Occipital lobe (tissue), 2 donors: ENCODE measurements around the gene ZNF865. TPM values are rescaled to one million over a fixed set of nuclear protein-coding genes. Genes with fewer than 3 reads are reported as not detected.
A peak's percentile ranks its signal among the peaks of the same experiment; 100 is the strongest.

ENCODE experiments used
- DNase-seq: peaks from one replicate; lab custom pipeline; 2025; lab: John Stamatoyannopoulos, UW
- total RNA-seq: library from RNA; depleted of rRNA; stranded (reverse); fragments of >200 nt; gene quantifications from one replicate; pipeline ENCODE4 v1.2.3, GENCODE V29; 2014

Gene ZNF865
- total RNA-seq, 1 donor from 2014 or later: 1.2 TPM

DNA sequence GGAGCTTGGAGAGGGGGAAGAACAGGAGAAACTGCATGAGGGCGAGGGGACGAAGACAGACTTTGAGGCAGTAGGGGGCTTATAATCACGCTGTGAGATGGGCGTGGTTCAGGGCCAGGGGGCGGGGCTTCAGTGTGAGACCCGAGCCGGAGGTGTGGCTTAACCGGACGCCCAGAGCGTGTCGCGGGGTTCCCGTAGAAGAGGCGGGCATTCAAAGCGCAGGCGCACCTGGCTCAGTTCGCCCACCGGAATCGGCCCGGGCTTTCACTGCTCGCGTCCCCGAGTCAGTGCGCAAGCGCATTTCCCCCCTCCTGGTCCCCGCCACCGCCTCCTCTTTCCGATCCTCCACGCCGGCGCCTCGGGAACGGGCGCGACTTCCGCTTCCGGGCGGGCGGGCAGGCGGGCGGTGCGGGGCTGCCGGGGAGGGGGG, 225 bp upstream of the ZNF865 start:
- DNase-seq: peak; percentile 95

DNA sequence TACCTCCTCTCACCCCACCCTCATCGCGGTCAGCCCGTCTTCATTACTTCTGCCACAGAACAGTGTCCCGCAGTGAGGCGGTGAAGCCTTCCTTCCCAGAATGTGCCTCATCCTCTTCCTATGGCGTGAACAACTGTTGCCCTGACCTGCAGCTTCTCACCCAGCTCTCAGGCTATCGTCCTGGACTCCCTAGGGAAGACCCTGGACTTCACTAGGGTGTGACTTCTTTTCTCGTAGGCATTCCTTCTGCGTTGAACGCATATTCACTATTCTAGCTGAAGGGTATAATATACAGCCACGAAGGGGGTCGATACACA, 982 bp downstream of the ZNF865 start:
- DNase-seq: no peak

DNA sequence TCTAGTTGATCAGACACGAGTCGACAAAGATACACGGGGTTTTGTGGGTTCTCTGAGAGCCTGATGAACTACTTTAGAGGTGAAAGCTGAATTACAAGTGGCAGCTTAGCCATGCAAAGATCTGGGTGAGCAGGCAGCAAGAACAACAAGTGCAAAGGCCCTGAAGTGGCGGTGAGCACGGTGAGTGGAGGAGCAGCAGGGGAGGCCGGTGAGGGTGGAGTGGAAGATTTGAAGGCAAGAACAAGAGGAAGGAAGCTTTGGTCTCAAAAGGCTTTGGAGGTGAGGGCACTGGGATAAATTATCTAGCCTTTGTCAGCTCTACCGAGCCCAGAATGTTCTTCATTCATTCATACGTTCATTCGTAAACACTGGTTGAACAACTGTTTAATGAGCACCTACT, 1.4 kb downstream of the ZNF865 start:
- DNase-seq: no peak

DNA sequence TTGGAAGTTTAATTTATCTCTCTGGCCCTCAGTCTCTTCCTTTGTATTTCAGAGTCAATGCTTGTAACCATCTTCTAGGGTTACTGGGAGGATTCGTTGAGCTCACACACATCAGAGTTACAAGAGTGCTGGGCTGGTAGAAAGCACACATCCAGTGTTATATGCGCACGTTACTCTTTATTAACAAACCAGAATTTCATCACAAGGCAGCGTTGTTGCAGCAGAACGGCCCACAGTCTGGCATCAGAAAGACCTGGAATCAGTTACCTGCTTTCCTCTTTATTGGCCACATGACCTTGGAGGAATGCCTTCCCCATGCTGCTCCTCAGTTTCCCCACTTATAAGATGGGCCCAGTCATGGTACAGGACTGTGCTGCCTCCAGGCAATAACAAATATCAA, 3.9 kb downstream of the ZNF865 start:
- no peak for DNase-seq

DNA sequence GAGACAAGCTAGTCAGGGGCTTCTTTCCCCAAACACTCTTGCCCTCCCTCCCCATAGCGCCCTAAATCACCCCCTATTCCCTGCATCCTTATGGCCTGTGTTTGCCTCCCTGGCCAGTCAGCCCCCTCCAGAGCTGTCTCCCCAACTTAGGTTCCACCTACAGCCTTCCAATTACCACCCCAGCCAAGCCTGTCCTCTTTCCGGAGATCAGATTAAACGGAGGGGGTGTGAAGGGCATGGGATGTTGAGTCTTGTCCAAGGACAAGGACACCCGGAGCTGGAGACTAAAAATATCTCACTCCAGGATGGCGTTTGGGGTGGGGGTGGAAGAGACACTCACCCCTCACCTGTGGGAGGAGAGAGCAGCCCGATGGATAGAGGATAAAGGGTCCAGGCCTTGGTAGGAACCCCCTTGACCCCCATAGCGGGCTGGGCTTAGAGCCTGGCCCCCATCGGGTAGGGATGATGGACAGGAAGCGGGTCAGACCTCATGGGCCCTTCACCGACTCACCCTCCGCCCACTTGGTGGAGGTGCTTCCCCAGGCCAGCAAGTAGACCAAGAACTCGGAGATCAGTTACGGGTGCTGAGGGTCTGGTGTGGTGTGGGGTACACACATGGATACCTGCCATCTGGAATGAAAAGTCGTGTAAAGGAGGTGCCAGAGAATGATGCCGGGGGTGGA, 6.0 kb downstream of the ZNF865 start:
- DNase-seq: no peak

DNA sequence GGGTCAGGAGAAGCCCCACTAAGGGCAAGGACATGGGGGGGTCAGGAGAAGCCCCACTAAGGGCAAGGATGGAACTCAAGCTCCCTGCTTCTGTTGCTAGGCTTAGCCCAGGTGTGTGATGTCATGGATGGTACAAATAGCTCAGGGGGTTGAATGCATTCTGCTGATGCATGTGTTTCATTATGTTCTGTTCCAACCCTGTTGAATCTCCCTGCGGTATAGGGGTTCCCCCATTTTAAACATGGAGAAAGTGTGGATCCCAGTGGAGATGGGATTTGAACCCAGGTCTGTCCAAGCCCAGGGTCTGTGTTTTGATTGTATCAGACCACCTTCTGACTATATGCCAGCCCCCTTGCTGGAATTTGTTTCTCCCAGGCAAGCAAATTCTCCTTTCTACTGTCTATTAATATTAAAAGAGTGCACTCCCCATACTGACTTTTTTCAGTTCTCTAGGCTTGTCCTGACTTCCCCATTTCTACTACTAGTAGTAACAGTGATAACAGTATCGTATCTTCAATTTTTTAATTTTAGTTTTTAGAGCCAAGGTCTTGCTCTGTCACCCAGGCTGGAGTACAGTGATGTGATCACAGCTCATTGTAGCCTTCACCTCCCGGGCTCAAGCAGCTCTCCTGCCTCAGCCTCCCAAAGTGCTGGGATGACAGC, 6.7 kb downstream of the ZNF865 start:
- no peak for DNase-seq

DNA sequence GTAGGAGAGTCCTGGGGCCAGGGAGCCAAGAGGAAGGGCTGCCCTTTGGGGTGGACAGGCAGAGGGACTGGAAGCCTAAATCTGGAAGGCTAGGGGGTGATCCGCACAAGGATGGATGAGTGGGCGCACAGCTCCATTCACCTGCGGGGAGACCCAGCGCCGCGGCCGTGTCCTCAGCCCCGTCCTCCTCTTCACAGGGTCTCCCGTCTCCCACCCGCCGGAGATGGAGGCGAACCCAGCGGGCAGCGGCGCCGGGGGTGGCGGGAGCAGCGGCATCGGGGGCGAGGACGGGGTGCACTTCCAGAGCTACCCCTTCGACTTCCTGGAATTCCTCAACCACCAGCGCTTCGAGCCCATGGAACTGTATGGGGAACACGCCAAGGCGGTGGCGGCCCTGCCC, 7.9 kb downstream of the ZNF865 start:
- DNase-seq: no peak

DNA sequence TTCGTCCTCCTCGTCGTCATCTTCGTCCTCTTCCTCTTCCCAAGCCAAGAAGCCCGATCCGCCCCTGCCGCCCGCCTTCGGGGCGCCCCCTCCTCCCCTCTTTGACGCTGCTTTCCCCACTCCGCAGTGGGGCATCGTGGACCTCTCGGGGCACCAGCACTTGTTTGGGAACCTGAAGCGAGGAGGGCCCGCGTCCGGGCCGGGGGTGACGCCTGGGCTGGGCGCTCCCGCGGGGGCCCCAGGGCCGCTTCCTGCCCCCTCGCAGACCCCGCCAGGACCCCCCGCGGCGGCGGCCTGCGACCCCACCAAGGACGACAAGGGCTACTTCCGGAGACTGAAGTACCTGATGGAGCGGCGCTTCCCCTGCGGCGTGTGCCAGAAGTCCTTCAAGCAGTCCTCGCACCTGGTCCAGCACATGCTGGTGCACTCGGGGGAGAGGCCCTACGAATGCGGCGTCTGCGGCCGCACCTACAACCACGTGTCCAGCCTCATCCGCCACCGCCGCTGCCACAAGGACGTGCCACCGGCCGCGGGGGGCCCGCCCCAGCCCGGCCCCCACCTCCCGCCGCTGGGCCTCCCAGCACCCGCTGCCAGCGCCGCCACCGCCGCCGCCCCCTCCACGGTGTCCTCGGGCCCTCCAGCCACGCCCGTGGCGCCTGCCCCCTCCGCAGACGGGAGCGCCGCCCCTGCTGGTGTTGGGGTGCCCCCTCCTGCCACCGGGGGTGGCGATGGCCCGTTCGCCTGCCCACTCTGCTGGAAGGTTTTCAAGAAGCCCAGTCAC, 8.7 kb downstream of the ZNF865 start:
- no peak for DNase-seq

DNA sequence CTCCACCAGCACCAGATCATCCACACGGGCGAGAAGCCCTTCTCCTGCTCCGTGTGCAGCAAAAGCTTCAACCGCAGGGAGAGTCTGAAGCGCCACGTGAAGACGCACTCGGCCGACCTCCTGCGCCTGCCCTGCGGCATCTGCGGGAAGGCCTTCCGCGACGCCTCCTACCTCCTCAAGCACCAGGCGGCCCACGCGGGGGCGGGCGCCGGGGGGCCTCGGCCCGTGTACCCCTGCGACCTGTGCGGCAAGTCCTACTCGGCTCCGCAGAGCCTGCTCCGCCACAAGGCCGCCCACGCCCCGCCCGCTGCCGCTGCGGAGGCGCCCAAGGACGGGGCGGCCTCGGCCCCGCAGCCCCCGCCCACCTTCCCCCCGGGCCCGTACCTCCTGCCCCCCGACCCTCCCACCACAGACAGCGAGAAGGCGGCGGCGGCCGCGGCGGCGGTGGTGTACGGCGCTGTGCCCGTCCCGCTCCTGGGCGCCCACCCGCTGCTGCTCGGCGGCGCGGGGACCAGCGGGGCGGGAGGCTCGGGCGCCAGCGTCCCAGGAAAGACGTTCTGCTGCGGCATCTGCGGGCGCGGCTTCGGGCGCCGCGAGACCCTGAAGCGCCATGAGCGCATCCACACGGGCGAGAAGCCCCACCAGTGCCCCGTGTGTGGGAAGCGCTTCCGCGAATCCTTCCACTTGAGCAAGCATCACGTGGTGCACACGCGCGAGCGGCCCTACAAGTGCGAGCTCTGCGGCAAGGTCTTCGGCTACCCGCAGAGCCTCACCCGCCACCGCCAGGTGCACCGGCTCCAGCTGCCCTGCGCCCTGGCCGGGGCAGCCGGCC, 9.5 kb downstream of the ZNF865 start:
- DNase-seq: no peak

DNA sequence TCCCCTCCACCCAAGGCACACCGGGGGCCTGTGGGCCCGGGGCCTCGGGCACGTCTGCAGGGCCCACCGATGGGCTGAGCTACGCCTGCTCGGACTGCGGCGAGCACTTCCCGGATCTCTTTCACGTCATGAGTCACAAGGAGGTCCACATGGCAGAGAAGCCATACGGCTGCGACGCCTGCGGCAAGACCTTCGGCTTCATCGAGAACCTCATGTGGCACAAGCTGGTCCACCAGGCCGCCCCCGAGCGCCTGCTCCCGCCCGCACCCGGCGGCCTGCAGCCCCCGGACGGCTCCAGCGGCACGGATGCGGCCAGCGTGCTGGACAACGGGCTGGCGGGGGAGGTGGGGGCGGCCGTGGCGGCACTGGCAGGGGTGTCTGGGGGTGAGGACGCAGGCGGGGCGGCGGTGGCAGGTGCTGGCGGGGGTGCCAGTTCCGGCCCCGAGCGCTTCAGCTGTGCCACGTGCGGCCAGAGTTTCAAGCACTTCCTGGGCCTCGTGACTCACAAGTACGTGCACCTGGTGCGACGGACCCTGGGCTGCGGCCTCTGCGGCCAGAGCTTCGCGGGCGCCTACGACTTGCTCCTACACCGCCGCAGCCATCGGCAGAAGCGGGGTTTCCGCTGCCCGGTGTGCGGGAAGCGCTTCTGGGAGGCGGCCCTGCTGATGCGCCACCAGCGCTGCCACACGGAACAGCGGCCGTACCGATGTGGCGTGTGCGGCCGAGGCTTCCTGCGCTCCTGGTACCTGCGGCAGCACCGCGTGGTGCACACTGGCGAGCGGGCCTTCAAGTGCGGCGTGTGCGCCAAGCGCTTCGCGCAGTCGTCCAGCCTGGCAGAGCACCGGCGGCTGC, 10.3 kb downstream of the ZNF865 start:
- DNase-seq: no peak

DNA sequence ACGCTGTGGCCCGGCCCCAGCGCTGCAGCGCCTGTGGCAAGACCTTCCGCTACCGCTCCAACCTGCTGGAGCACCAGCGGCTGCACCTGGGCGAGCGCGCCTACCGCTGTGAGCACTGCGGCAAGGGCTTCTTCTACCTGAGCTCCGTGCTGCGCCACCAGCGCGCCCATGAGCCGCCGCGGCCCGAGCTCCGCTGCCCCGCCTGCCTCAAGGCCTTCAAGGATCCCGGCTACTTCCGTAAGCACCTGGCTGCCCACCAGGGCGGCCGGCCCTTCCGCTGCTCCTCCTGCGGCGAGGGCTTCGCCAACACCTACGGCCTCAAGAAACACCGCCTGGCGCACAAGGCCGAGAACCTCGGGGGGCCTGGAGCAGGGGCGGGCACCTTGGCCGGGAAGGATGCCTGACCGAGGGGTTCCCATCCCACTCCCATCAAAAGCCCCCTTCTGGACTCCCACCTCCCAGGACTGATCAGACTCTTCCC, 11.0 kb downstream of the ZNF865 start:
- DNase-seq: no peak

DNA sequence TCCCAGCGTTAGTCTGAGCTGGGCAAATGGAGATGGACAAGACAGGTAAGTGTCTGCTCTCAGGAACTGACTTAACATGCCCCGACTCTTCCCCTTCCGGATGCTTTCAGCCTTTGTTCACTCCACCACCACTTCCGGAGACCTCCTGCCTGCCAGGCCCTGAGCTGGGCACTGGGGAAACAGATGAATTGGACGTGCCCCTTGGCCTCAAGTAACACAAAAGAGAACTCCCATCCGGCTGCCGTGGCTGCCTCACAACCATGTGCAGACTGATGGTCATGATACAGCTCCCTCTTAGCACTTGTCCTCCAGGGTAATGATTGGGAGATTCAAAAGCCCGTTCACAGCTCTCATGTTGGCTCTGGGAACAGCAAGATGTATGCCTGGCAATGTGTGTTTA, 12.0 kb downstream of the ZNF865 start:
- no peak for DNase-seq

DNA sequence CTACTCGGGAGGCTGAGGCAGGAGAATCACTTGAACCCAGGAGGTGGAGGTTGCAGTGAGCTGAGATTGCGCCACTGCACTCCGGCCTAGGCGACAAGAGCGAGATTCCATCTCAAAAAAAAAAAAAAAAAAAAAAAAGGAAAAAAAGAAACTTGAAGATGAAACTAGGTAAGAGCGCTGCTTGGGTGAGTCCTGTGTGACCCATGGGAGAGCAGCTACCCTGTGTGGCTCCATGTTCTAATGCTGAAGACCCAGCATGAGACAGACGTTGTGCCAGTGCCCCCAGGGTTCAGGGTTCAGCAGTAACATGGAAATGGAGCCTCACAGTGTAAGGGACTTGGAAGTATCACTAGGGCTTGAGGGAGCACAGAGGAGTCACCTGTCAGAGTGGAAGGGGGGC, 13.0 kb downstream of the ZNF865 start:
- DNase-seq: no peak

DNA sequence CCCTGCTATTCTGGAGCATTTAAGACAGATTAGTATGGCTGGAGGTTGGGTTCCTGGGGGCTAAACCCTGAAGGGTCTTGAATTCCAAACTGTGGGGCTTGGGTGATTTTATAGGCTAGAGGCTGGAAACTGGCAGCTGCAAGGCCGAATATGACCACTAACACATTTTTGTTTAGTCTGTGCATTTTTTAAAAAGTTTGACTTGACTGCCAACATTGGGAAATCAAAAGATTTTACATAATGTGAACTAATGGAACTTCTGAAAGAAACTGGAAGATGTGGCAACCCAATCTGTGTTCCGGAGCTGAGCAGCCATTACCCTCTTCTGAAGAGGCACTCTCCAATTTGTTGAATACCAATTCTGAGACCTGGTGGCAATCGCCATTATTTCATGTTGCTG, 13.8 kb downstream of the ZNF865 start:
- DNase-seq: no peak

DNA sequence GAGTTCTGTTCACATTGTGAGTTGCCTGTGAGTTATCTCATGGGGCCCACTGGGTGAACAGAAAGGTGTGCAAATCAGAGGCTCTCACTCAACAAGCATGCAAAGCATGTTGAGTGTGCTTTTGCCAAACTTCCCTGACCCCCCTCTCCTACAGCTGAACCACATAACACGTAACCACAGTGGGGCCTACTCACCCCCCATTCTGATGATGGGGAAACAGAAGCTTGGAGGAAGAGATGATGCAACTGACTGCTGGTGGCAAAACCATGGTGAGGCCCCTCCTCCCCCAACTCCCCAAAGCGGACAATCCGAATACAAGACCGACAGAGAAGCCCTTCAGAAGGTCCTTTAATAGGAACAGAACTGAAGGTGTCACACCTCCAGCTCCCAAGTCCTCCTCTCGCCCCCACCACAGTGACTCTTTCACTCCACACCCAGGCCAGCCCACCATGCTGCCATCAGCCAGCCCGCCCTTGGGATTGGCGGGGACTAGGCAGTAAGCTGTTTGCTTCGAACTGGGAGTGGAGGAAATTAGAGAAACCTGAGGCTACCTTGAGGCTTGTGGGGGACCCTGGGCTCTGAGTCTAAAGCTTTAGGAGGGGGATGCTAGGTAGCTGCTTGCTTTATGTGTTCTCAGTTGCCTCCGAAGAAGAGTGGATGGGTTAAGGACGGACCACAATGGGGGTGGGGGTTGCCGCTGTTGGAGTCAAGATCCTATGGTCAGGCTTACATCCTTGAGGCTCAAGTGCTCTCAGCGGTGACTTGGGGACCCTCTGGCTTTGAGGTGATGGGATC, 15.2 kb downstream of the ZNF865 start:
- DNase-seq: no peak

DNA sequence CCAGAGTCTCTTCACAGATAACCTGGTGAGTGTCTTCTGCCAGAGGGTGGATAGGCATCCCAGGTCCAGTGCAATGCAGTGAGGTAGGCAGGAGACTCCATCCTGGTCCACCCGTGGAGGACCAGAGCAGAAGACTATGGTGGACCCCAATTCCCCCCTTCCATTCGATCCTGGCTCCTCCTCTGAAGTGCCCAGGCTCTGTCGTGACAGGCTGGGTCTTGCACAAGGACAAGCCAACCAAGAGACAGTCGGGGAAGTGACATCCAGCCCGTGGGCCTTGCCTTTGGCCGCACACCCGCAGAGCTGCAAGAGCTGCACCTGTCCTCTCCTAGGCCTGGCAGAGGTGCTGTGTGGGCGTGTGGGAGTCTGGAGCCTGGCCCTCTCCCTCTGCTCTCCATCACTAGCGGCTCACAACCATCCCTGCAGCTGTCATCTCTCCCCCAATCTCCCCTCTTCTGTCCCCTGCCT, 15.8 kb downstream of the ZNF865 start:
- DNase-seq: no peak

DNA sequence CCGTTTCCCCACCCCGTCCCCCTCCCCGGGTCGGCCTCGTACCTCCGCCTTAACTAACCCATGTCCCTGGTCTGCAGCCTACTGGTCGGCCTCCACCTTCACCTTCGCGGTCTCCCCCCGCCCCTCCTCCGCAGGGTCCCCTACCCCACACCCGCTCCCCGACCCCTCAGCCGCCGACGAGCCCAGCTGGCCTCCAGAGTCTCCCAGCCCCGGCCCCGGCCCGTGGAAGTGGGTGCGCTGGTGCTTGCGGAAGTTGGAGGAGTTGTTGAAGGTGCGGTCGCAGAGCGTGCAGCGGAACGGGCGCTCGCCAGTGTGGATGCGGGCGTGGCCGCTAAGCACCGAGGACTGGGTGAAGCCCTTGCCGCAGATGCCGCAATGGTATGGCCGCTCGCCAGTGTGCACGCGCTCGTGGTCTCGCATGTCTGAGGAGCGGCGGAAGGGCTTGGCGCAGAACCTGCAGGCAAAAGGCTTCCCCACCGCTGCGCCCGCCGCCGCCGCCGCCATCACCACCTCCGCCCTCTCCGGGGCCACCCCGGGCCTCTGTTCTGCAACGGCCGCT, 16.3 kb downstream of the ZNF865 start:
- no peak for DNase-seq

DNA sequence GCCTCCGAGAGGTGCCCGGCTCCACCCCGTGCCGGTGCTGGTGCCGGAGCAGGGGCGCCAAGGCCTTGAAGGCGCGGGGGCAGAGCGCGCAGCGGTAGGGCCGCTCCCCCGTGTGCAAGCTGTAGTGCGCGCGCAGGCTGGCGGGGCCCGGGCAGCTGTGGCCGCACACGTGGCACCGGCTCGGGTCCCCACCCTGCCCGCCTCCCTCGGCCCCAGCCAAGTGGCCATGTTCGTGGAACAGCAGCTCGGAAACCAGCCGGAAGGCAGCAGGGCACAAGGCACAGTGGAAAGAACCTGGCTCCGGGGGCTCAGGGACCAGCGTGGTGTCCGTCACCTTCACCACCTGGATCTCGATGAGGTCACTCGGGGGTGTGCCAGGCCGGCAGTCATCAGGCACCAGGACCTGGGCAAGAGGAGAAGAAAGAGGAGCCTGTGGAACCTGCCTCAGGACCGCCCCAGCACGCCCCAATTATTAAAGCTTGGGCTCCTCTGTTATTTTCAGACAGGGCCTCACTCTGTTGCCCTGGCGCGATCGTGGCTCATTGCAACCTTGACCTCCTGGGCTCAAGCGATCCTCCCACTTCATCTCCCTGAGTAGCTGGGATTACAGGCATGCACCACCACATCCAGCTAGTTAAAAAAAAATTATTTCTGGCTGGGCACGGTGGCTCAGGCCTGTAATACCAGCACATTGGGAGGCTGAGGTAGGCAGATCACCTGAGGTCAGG, 17.0 kb downstream of the ZNF865 start:
- DNase-seq: no peak

DNA sequence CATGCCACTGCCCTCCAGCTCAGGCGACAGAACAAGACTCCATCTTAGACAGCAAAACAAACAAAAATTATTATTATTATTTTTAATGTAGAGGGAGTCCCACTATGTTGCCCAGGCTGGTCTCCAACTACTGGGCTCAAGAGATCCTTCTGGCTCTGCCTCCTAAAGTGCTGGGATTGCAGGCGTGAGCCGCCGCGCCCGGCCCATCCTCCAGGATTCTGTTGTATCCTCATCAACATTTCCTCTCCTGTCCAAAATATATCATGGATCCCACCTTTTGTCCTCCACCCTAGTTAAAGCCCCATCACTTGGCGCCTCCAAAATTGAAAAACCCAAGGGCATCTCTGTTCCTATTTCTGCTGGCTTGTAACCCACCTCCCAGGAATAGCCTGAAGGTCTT, 17.7 kb downstream of the ZNF865 start:
- DNase-seq: no peak
